DND-41 (cell line): ENCODE results near the gene SP7.

Source experiments
- ATAC-seq: fragments of 200-7000 bp; cut with Tn5 transposase; 3 replicates; pipeline ENCODE4 v1.9.1; 2021; ENCODE audit warnings: low read depth; ENCODE audit not compliant: insufficient read depth
- DNase-seq: peaks from one replicate; pipeline ENCODE4 v3.0.0-alpha.2; 2020
- H2AFZ ChIP-seq: 2 replicates; pipeline ENCODE4 v1.6.0; 2012; ENCODE audit warnings: low read depth, low read length
- H3K27ac ChIP-seq: 2 replicates; pipeline ENCODE4 v1.5.1; 2012; ENCODE audit warnings: low read length, inconsistent platforms
- H3K27me3 ChIP-seq: fragments of 200-600 bp; sonication (generic); 2 replicates; pipeline ENCODE4 v1.6.0; 2012; ENCODE audit warnings: low read length, mild to moderate bottlenecking, inconsistent platforms; ENCODE audit not compliant: insufficient read depth, poor library complexity
- H3K36me3 ChIP-seq: 2 replicates; pipeline ENCODE4 v1.5.1; 2012; ENCODE audit warnings: low read length, inconsistent platforms; ENCODE audit not compliant: insufficient read depth
- H3K4me1 ChIP-seq: 2 replicates; pipeline ENCODE4 v1.5.1; 2012; ENCODE audit warnings: mild to moderate bottlenecking, low read length; ENCODE audit not compliant: insufficient read depth
- H3K4me2 ChIP-seq: 2 replicates; pipeline ENCODE4 v1.6.0; 2012; ENCODE audit warnings: mild to moderate bottlenecking, moderate library complexity, low read length, inconsistent platforms; ENCODE audit not compliant: insufficient read depth
- H3K4me3 ChIP-seq, 2 experiments: fragments of 200-600 bp in 1 of 2; shearing (Covaris generic) in 1 of 2; 2 replicates each; pipeline ENCODE4 v1.5.1; 2012 to 2016; ENCODE audit warnings: inconsistent platforms in 2 of 2, low read length in 2 of 2, mild to moderate bottlenecking in 2 of 2, low read depth in 1 of 2, moderate library complexity in 1 of 2
- H3K79me2 ChIP-seq: 2 replicates; pipeline ENCODE4 v1.6.0; 2012; ENCODE audit warnings: low read length, inconsistent platforms; ENCODE audit not compliant: insufficient read depth
- H3K9ac ChIP-seq: 2 replicates; pipeline ENCODE4 v1.6.0; 2012; ENCODE audit warnings: low read depth, mild to moderate bottlenecking, inconsistent platforms, low read length, moderate library complexity
- H3K9me3 ChIP-seq: 2 replicates; pipeline ENCODE4 v1.5.1; 2012; ENCODE audit warnings: low read length, moderate library complexity, mild to moderate bottlenecking, inconsistent platforms; ENCODE audit not compliant: insufficient read depth, severe bottlenecking
- H4K20me1 ChIP-seq: 2 replicates; pipeline ENCODE4 v1.6.0; 2012; ENCODE audit warnings: low read length; ENCODE audit not compliant: insufficient read depth
- CTCF ChIP-seq: IDR thresholded peaks from 2 replicates; pipeline ENCODE4 v1.5.1; 2012; ENCODE audit warnings: borderline replicate concordance, low read length, moderate library complexity, mild to moderate bottlenecking; ENCODE audit not compliant: poor library complexity, severe bottlenecking; ENCODE audit errors: extremely low read depth
- EZH2 ChIP-seq: IDR thresholded peaks from 3 replicates; pipeline ENCODE4 v1.6.1; 2012; ENCODE audit warnings: borderline replicate concordance, low read depth, mild to moderate bottlenecking, moderate library complexity, low read length, inconsistent platforms; ENCODE audit not compliant: severe bottlenecking

Gene SP7

GRCh38 chr12:53295891-53296219 is 40.3 kb downstream of the SP7 start:
- peak overlapping the region; percentile 95 for H3K27ac ChIP-seq
- H3K9me3 ChIP-seq: no peaks in the 10 kb centered on the region
- H3K4me3 ChIP-seq: peak overlapping the region; percentile 75 to 78
- 0 out of 2 replicates have a peak, but pooled peaks cover 3% of the 10 kb centered on the region for H4K20me1 ChIP-seq
- H3K4me2 ChIP-seq: peak overlapping the region; percentile 97
- peaks cover 39% of the 10 kb centered on the region for H3K79me2 ChIP-seq
- peak overlapping the region; percentile 97 for H2AFZ ChIP-seq
- H3K36me3 ChIP-seq: peaks cover 47% of the 10 kb centered on the region
- DNase-seq (no peak), ATAC-seq (no peak)
- peak overlapping the region; percentile 85 for H3K9ac ChIP-seq
- peaks cover 55% of the 10 kb centered on the region for H3K4me1 ChIP-seq
- no peak for TF ChIP-seq CTCF
- no peak for TF ChIP-seq EZH2
- no peaks in the 10 kb centered on the region for H3K27me3 ChIP-seq

- H2AFZ ChIP-seq: peak within 1 kb of the TSS; percentile 97
- no peak for TF ChIP-seq EZH2
- no peak for TF ChIP-seq CTCF
- H3K4me2 ChIP-seq: peak within 1 kb of the TSS; percentile 97
- peaks cover 53% of the 10 kb centered on the region for H3K36me3 ChIP-seq
- H3K4me3 ChIP-seq: peak within 1 kb of the TSS; percentile 75 to 78
- no peaks in the 10 kb centered on the region for H3K27me3 ChIP-seq
- DNase-seq (peak; percentile 91), ATAC-seq (peak; percentile 92)
- H4K20me1 ChIP-seq: 0 out of 2 replicates have a peak, but pooled peaks cover 3% of the 10 kb centered on the region
- H3K9me3 ChIP-seq: no peaks in the 10 kb centered on the region
- H3K9ac ChIP-seq: peak within 1 kb of the TSS; percentile 85
- peak within 1 kb of the TSS; percentile 95 for H3K27ac ChIP-seq
- H3K4me1 ChIP-seq: peaks cover 50% of the 10 kb centered on the region
- H3K79me2 ChIP-seq: peaks cover 33% of the 10 kb centered on the region
Observed at GRCh38 chr12:53295070-53295890, 40.9 kb downstream of the SP7 start, which contains the start of gene PFDN5. Gene PFDN5, plus strand, starts transcription at chr12:53295542. Its CDS starts 26 bp downstream, at chr12:53295568.

GRCh38 chr12:53292426-53292825 is 43.7 kb downstream of the SP7 start:
- Histone ChIP-seq H3K9me3 (no peaks in the 10 kb centered on the region), H3K79me2 (peaks cover 21% of the 10 kb centered on the region), H3K4me3 (no peak overlapping the region), H3K27me3 (no peaks in the 10 kb centered on the region), H3K9ac (no peak overlapping the region), H4K20me1 (no peaks in the 10 kb centered on the region), H3K4me1 (peaks cover 29% of the 10 kb centered on the region), H3K27ac (no peak overlapping the region), H2AFZ (no peak overlapping the region), H3K4me2 (no peak overlapping the region), H3K36me3 (peaks cover 70% of the 10 kb centered on the region)
- no peak for TF ChIP-seq CTCF
- TF ChIP-seq EZH2: no peak
- DNase-seq (no peak), ATAC-seq (no peak)
